ENCODE data around the gene MEX3A. TPM values are rescaled to one million over a fixed set of nuclear protein-coding genes. Genes with fewer than 3 reads are reported as not detected.

MEX3A gene
- total RNA-seq, 1 donor from 2014 or later = 32.2 TPM

DNA sequence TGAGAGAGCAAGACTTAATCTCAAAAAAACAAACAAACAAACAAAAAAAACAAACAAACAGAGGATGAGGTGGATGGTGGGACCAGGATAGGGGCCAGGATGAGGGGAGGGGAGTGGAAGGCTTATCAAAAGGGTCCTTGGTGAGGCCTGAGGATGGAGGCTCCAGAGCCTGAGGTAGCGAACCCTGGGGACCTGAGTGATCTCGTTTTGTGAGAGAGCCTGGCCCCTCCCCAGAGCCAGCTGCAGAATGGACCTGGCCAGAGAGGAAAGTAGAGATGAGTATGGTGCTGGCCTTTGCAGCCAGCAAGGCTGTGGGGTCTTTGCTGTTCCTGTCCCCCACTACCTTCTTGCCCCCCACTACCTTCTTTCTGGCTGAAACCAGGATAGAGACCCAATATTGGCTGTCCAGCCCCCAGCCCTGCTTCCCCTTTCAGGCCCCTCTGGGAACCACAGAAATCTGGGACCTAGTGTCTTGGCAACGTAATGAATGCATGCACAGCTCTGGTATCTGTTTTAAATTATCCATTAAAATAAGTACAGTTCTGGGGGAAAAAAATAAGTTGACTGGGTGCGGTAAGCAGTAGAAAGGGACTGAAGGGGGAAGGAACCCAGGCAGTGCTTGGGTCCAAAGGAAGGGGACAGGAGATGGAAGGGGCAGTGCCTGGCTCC is 31.2 kb upstream of the MEX3A start:
- Mint-ChIP-seq H3K27ac (peak overlapping the region; percentile 89), H3K4me3 (peak overlapping the region; percentile 87), H3K36me3 (peaks cover 18% of the 10 kb centered on the region), H3K27me3 (ENCODE audit: insufficient read depth, low read depth) (peaks cover 16% of the 10 kb centered on the region), H3K4me1 (peaks cover 45% of the 10 kb centered on the region), H3K9me3 (no peaks in the 10 kb centered on the region)
- H3K27me3 ChIP-seq = peaks cover 19% of the 10 kb centered on the region
- no peaks in the 10 kb centered on the region for H3K9me3 ChIP-seq (ENCODE audit: low read depth)
- H2AFZ ChIP-seq (replicated peaks) = no peak overlapping the region
- H3K27ac ChIP-seq = no peak overlapping the region
- peaks cover 14% of the 10 kb centered on the region for H3K4me1 ChIP-seq
- H3K36me3 ChIP-seq = no peaks in the 10 kb centered on the region
- peak; percentile 26 for DNase-seq (ENCODE audit: low spot score)
- H3K4me2 ChIP-seq = no peak overlapping the region
- H3K4me3 ChIP-seq = no peak overlapping the region
- peaks cover 15% of the 10 kb centered on the region for H3K79me2 ChIP-seq (ENCODE audit: low read depth)
- H3F3A ChIP-seq (ENCODE audit: low read depth) = peaks cover 17% of the 10 kb centered on the region
- no peak overlapping the region for H3K9ac ChIP-seq
- H4K20me1 ChIP-seq (ENCODE audit: low read depth) = peaks cover 100% of the 10 kb centered on the region
- TF ChIP-seq, protein P1, sequence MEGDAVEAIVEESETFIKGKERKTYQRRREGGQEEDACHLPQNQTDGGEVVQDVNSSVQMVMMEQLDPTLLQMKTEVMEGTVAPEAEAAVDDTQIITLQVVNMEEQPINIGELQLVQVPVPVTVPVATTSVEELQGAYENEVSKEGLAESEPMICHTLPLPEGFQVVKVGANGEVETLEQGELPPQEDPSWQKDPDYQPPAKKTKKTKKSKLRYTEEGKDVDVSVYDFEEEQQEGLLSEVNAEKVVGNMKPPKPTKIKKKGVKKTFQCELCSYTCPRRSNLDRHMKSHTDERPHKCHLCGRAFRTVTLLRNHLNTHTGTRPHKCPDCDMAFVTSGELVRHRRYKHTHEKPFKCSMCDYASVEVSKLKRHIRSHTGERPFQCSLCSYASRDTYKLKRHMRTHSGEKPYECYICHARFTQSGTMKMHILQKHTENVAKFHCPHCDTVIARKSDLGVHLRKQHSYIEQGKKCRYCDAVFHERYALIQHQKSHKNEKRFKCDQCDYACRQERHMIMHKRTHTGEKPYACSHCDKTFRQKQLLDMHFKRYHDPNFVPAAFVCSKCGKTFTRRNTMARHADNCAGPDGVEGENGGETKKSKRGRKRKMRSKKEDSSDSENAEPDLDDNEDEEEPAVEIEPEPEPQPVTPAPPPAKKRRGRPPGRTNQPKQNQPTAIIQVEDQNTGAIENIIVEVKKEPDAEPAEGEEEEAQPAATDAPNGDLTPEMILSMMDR (IDR thresholded peaks at IDR 0.05) = no peak
- TF ChIP-seq EZH2 (IDR thresholded peaks at IDR 0.05) (no peak), EZH2phosphoT487 (IDR thresholded peaks at IDR 0.05) (no peak)

DNA sequence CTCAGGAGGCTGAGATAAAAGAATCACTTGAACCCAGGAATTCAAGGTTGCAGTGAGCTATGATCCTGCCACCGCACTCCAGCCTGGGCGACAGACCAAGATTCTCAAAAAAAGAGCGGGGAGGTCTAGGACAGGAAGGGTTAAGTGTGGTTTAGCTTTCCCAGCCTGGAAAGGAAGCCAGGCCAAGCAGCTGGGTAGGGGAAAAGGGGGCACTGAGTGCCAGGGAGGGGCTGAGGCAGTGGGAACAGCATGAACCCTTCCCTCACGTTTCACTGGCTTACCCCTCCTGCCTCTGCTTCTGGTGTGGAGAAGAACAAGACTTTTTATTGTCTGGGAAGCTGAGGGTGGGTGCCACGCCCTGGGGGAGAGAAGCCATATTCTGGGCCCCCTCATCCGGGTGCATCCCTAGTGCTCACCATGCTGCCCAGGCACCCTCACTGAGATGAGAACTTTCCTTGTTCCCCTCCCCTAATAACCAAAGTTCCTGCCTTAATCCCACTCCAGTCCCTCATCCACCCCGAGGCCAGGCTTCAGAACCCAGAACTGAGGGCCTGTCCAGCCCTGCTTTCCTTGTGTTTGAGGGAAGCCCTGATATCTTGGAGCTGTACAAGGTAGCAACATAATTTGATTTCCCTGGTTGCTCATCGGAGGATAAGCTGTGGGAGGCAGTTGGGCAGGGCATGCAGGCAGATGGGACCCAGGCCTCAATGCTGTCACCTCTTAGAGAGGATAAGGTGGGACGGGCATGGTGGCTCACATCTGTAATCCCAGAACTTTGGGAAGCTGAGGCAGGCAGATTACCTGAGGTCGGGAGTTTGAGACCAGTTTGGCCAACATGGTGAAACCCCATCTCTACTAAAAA is 30.2 kb upstream of the MEX3A start:
- TF ChIP-seq, protein P1 (IDR thresholded peaks at IDR 0.05) = no peak
- TF ChIP-seq EZH2 (IDR thresholded peaks at IDR 0.05) (no peak), EZH2phosphoT487 (IDR thresholded peaks at IDR 0.05) (no peak)
- Histone ChIP-seq H3K36me3 (no peaks in the 10 kb centered on the region), H3K79me2 (ENCODE audit: low read depth) (peaks cover 22% of the 10 kb centered on the region), H3K4me2 (no peak overlapping the region), H3F3A (ENCODE audit: low read depth) (peaks cover 17% of the 10 kb centered on the region), H3K27ac (no peak overlapping the region), H2AFZ (replicated peaks) (no peak overlapping the region), H3K9me3 (ENCODE audit: low read depth) (no peaks in the 10 kb centered on the region), H3K4me3 (no peak overlapping the region), H3K4me1 (peaks cover 14% of the 10 kb centered on the region), H3K27me3 (peaks cover 19% of the 10 kb centered on the region), H4K20me1 (ENCODE audit: low read depth) (peaks cover 100% of the 10 kb centered on the region), H3K9ac (no peak overlapping the region)
- H3K27me3 Mint-ChIP-seq (ENCODE audit: insufficient read depth, low read depth) = peaks cover 18% of the 10 kb centered on the region
- DNase-seq (ENCODE audit: low spot score) = no peak
- H3K4me3 Mint-ChIP-seq = peak overlapping the region; percentile 55
- peaks cover 14% of the 10 kb centered on the region for H3K36me3 Mint-ChIP-seq
- H3K9me3 Mint-ChIP-seq = no peaks in the 10 kb centered on the region
- H3K4me1 Mint-ChIP-seq = peaks cover 48% of the 10 kb centered on the region
- H3K27ac Mint-ChIP-seq = no peak overlapping the region

DNA sequence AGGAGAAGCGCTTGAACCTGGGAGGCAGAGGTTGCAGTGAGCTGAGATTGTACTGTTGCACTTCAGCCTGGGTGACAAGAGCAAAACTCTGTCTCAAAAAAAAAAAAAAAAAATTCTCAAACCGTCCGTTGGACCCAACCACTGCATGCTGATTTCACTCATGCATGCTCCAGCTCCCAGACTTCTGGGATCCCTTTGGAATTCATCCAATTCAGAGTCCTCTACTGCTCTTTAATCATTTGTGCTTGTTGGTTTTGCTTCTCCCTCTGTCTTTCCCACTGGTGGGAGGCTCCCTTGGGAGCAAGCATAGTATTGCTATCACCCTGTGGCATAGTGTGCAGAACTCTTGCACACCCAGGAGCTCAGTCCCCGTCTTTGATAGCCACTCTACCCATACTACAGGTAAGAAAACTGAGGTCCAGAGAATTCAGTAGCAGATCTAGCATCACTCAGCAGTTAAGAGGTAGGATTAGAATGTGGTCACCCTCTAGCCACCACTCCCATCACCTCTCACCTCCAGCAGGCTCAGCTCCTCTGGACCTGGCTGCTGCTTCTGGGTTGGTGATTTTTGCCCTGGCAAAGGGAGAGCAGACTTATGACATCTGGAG is 29.2 kb upstream of the MEX3A start:
- H3K79me2 ChIP-seq (ENCODE audit: low read depth) = peaks cover 23% of the 10 kb centered on the region
- peaks cover 100% of the 10 kb centered on the region for H4K20me1 ChIP-seq (ENCODE audit: low read depth)
- no peak overlapping the region for H3K27ac ChIP-seq
- no peak for TF ChIP-seq EZH2 (IDR thresholded peaks at IDR 0.05)
- TF ChIP-seq EZH2phosphoT487 (IDR thresholded peaks at IDR 0.05) = no peak
- TF ChIP-seq, protein P1 (IDR thresholded peaks at IDR 0.05) = no peak
- peaks cover 27% of the 10 kb centered on the region for H3F3A ChIP-seq (ENCODE audit: low read depth)
- Mint-ChIP-seq H3K9me3 (no peaks in the 10 kb centered on the region), H3K4me1 (peaks cover 57% of the 10 kb centered on the region), H3K27me3 (ENCODE audit: insufficient read depth, low read depth) (peaks cover 23% of the 10 kb centered on the region), H3K36me3 (peaks cover 14% of the 10 kb centered on the region), H3K4me3 (no peak overlapping the region), H3K27ac (no peak overlapping the region)
- no peaks in the 10 kb centered on the region for H3K9me3 ChIP-seq (ENCODE audit: low read depth)
- H3K4me1 ChIP-seq = peaks cover 23% of the 10 kb centered on the region
- H3K27me3 ChIP-seq = peaks cover 19% of the 10 kb centered on the region
- DNase-seq (ENCODE audit: low spot score) = no peak
- no peak overlapping the region for H3K9ac ChIP-seq
- no peak overlapping the region for H3K4me2 ChIP-seq
- H2AFZ ChIP-seq (replicated peaks) = no peak overlapping the region
- H3K4me3 ChIP-seq = no peak overlapping the region
- no peaks in the 10 kb centered on the region for H3K36me3 ChIP-seq
